Muscle layer of colon (tissue), 2 donors: ENCODE results near the gene SRC.

ENCODE experiments used
- H3K27ac ChIP-seq: one replicate; pipeline ENCODE4 v1.7.0; 2013; ENCODE audit warnings: low read depth, mild to moderate bottlenecking, low read length, moderate library complexity
- H3K27me3 ChIP-seq, 2 donors: one replicate each; pipeline ENCODE4 v1.7.0; 2013; ENCODE audit warnings: low read length in 2 of 2, mild to moderate bottlenecking in 2 of 2; ENCODE audit not compliant: insufficient read depth in 2 of 2, control insufficient read depth in 1 of 2
- H3K36me3 ChIP-seq: one replicate; pipeline ENCODE4 v1.7.0; 2013; ENCODE audit warnings: mild to moderate bottlenecking, low read length; ENCODE audit not compliant: insufficient read depth
- H3K4me1 ChIP-seq: one replicate; pipeline ENCODE4 v1.7.0; 2013; ENCODE audit warnings: mild to moderate bottlenecking, low read length; ENCODE audit not compliant: insufficient read depth
- H3K4me3 ChIP-seq, 2 donors: one replicate each; pipeline ENCODE4 v1.7.0; 2013; ENCODE audit warnings: low read length in 2 of 2, low read depth in 1 of 2, mild to moderate bottlenecking in 1 of 2, moderate library complexity in 1 of 2
- H3K9ac ChIP-seq: one replicate; pipeline ENCODE4 v1.7.0; 2013; ENCODE audit warnings: low read length
- H3K9me3 ChIP-seq: one replicate; pipeline ENCODE4 v1.7.0; 2013; ENCODE audit warnings: mild to moderate bottlenecking, low read length
- donor health status: abdominal sarcoma.
- donor health status: Adenocarcinoma of cecum.

SRC gene

GRCh38 chr20:37417617-37418467 lies 71.9 kb downstream of the SRC start:
- Histone ChIP-seq H3K36me3 (no peaks in the 10 kb centered on the region), H3K27me3 (no peaks in the 10 kb centered on the region), H3K4me3 (no peak overlapping the region), H3K27ac (no peak overlapping the region), H3K9ac (no peak overlapping the region), H3K9me3 (no peaks in the 10 kb centered on the region), H3K4me1 (peaks cover under 1% of the 10 kb centered on the region)

DNA sequence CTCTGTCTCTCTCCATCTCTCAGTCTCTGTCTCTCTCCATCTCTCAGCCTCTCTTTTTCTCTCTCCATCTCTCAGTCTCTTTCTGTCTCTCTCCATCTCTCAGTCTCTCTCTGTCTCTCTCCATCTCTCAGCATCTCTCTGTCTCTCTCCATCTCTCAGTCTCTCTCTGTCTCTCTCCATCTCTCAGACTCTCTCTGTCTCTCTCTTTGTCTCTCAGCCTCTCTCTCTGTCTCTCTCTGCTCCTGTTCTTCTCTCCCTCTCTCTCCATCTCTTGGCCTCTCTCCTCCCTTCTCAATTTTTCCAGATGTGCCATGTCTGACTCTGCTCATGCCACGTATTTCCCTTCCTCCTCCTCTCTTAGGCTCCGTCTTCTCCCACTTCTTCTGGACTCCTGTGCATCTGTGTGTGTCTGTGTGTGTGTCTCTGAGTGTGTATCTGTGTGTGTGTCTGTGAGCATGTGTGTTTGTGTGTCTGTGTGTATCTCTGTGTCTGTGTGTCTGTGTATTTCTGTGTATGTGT lies 72.7 kb downstream of the SRC start:
- Histone ChIP-seq H3K36me3 (no peaks in the 10 kb centered on the region), H3K9ac (no peak overlapping the region), H3K4me3 (no peak overlapping the region), H3K9me3 (no peaks in the 10 kb centered on the region), H3K27ac (no peak overlapping the region), H3K4me1 (no peaks in the 10 kb centered on the region), H3K27me3 (no peaks in the 10 kb centered on the region)

DNA sequence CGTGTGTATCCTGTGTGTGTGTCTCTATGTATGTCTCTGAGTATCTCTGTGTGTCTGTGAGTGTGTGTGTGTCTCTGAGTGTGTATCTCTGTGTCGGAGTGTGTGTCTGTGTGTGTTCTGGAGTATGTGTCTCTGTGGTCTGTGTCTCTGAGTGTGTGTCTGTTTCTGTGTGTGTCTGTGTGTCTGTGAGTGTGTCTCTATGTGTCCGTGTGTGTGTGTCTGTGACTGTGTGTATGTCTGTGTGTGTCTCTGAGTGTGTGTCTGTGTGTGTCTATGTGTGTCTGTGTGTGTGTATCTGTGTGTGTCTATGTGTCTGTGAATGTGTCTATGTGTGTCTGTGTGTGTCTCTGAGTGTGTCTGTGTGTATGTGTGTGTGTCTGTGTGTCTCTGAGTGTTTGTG lies 73.4 kb downstream of the SRC start:
- no peak overlapping the region for H3K27ac ChIP-seq
- no peaks in the 10 kb centered on the region for H3K36me3 ChIP-seq
- no peak overlapping the region for H3K9ac ChIP-seq
- H3K27me3 ChIP-seq = no peaks in the 10 kb centered on the region
- no peaks in the 10 kb centered on the region for H3K4me1 ChIP-seq
- no peaks in the 10 kb centered on the region for H3K9me3 ChIP-seq
- no peak overlapping the region for H3K4me3 ChIP-seq

- no peaks in the 10 kb centered on the region for H3K4me1 ChIP-seq
- no peaks in the 10 kb centered on the region for H3K27me3 ChIP-seq
- H3K27ac ChIP-seq = no peak overlapping the region
- H3K9ac ChIP-seq = no peak overlapping the region
- no peaks in the 10 kb centered on the region for H3K36me3 ChIP-seq
- H3K9me3 ChIP-seq = no peaks in the 10 kb centered on the region
- no peak overlapping the region for H3K4me3 ChIP-seq
Measured at GRCh38 chr20:37419774-37420542, 74.0 kb downstream of the SRC start.

DNA sequence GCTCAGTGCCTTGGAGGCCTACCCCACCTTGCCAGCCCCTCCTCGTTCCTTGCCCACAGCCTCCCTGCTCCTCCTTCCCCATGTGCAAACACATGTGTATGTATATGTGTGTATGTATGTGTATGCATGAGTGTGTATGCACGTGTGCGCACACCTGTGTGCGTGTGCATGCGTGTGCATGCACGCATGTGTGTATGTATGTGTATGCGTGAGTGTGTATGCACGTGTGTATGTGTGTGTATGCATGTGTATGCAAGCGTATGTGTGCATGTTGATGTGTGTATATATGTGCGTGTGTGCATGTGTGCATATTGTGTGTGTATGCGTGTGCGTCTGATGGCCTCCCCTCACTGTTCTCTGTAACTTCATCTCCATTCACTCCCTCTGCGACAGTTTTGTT lies 74.7 kb downstream of the SRC start:
- Histone ChIP-seq H3K4me3 (no peak overlapping the region), H3K27ac (no peak overlapping the region), H3K36me3 (no peaks in the 10 kb centered on the region), H3K9ac (no peak overlapping the region), H3K27me3 (no peaks in the 10 kb centered on the region), H3K4me1 (no peaks in the 10 kb centered on the region), H3K9me3 (no peaks in the 10 kb centered on the region)

DNA sequence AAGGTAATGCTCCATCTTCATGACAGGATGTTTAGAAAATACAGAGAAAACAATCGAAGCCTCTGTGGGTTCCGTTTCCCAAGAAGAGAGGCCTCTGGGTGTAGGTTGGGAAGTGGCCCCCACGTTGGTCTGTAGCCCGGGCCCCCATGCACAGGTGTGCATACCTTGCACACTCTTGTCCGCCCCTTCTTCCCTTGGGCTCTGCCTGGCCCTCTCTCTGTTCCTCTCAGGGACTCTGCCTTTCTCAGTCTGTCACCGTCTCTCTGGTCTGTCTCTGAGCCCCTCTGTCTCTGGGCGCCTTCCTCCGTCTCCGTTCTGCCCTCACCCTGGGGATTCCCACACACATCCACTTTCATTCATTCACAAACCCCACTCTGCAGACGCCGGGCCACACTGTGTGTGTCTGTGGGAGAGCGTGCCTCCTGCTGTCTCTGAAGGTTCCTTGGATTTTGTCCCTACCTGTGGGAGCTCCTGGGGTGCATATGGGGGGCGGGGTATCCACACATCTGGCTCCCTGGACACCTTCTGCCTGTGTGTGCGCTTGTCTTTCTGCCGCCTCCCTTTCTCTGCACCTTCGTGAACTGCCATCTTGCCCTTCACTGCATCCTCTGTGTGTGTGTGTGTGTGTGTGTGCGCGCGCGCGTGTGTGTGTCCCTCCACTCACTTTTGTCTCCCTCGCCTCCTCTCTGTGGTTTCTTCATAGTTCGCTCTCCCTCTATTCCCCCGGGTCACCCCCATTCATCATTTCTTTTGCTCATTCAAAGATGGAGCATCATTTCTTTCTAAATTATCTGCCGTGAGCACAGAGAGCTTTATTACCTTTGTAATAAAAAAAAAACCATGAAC lies 75.3 kb downstream of the SRC start:
- no peaks in the 10 kb centered on the region for H3K4me1 ChIP-seq
- no peak overlapping the region for H3K4me3 ChIP-seq
- no peak overlapping the region for H3K27ac ChIP-seq
- H3K9me3 ChIP-seq = no peaks in the 10 kb centered on the region
- no peaks in the 10 kb centered on the region for H3K27me3 ChIP-seq
- no peak overlapping the region for H3K9ac ChIP-seq
- no peaks in the 10 kb centered on the region for H3K36me3 ChIP-seq

- H3K27me3 ChIP-seq = no peaks in the 10 kb centered on the region
- H3K9ac ChIP-seq = no peak overlapping the region
- H3K4me1 ChIP-seq = no peaks in the 10 kb centered on the region
- H3K36me3 ChIP-seq = no peaks in the 10 kb centered on the region
- H3K4me3 ChIP-seq = no peak overlapping the region
- H3K9me3 ChIP-seq = no peaks in the 10 kb centered on the region
- no peak overlapping the region for H3K27ac ChIP-seq
Measured at GRCh38 chr20:37421988-37422387, 76.0 kb downstream of the SRC start.

- H3K4me3 ChIP-seq = no peak overlapping the region
- no peaks in the 10 kb centered on the region for H3K4me1 ChIP-seq
- H3K27me3 ChIP-seq = no peaks in the 10 kb centered on the region
- H3K36me3 ChIP-seq = no peaks in the 10 kb centered on the region
- no peak overlapping the region for H3K9ac ChIP-seq
- no peak overlapping the region for H3K27ac ChIP-seq
- no peaks in the 10 kb centered on the region for H3K9me3 ChIP-seq
Measured at GRCh38 chr20:37422791-37423286, 76.9 kb downstream of the SRC start.

- Histone ChIP-seq H3K9ac (no peak overlapping the region), H3K4me3 (no peak overlapping the region), H3K36me3 (no peaks in the 10 kb centered on the region), H3K9me3 (no peaks in the 10 kb centered on the region), H3K27ac (no peak overlapping the region), H3K27me3 (no peaks in the 10 kb centered on the region), H3K4me1 (no peaks in the 10 kb centered on the region)
Measured at GRCh38 chr20:37423545-37423944, 77.6 kb downstream of the SRC start.

- Histone ChIP-seq H3K36me3 (no peaks in the 10 kb centered on the region), H3K9me3 (no peaks in the 10 kb centered on the region), H3K27me3 (no peaks in the 10 kb centered on the region), H3K4me1 (no peaks in the 10 kb centered on the region), H3K27ac (no peak overlapping the region), H3K4me3 (no peak overlapping the region), H3K9ac (no peak overlapping the region)
Measured at GRCh38 chr20:37424062-37424851, 78.3 kb downstream of the SRC start.
